ENCODE data around the gene ZBTB7A. TPM values are rescaled to one million over a fixed set of nuclear protein-coding genes. Genes with fewer than 3 reads are reported as not detected.

ZBTB7A gene
- polyA plus RNA-seq, 1 donor: 7.9 TPM

- DNase-seq: no peak
Measured at GRCh38 chr19:4054441-4055208, 12.1 kb downstream of the ZBTB7A start.

- DNase-seq: no peak
Measured at GRCh38 chr19:4053423-4054324, 13.0 kb downstream of the ZBTB7A start.

DNA sequence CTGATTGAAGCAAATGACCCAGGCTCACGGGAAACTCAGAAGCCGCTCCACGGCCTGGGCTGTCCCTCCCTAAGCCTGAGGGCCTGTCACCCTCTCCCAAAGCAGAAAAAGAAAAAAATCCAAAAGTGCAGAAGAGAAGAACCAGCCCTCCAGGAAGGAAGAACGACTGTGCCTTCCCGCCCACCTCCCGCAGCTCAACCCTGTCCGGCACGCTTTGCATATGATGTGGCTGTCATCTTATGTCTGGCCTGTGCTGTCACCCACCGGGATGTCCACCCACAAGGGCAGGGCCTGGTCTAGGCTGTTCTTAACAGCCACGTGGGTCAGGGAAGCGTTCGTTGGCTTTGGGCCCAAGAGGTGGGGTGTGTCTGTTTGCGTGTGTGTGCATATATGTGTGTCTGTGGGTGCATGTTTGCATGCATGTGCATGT is 13.7 kb downstream of the ZBTB7A start:
- no peak for DNase-seq

DNA sequence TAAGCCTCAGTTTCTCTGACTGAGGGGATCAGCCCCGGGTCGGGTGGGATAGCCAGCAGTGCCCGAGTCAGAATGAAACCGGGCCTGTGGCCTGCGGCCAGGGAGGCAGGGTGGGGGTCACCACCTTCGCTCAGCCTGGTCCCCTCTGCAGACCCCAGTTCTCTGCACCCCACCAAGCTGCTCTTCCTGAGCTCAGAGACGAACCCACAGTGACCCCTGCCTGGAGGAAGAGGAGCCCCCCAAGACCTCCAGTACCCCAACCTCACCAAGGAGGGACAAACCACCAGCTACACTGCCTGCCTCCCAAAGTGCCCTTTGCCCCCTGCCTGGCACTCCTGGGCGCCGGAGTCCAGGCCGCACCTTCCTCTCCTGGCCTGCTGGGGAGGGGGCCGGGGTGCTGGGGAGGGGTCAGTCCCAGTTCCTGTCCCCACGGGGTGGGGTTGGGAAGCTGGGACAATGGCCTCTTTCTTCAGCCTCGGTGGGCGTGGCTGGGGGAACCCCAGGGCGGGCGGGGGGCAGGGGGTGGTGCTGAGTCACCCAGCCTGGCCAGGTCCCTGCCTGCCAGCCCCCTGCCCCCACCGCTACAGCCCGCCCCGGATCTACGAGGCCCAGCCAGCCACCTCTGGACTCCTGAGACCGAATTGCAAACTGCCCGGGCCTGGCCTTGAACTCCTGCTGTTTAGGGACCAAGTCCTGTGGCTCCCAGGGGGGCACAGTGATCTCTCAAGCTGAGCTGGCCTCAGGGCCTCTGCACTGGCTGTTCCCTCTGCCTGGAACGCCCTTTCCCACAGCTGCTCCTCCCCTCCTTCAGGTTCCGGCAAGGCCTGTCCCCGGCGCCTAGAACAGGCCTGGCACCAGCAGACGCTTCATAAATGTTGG is 14.3 kb downstream of the ZBTB7A start:
- no peak for DNase-seq

GRCh38 chr19:4051175-4052101 is 15.3 kb downstream of the ZBTB7A start:
- no peak for DNase-seq

DNA sequence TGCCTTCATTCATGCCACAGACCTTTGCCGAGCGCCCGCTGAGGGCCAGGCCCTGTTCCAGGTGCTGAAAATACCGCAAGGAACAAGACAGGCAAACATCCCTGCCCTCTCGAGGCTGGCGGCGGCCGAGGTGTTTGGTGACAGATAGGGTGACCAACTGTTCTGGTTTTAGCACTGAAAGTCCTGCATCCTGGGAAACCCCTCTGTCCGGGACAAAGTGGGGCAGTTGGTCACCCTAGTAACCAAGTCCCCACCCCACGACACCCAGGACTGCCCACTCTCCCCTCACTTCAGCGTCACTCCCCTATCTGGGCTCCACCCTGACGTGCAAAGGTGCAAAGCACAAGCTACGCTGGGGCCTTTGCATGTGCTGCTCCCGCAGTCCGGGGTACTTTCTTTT is 17.3 kb downstream of the ZBTB7A start:
- DNase-seq: no peak

- DNase-seq: no peak
Measured at GRCh38 chr19:4046946-4047683, 19.6 kb downstream of the ZBTB7A start.

DNA sequence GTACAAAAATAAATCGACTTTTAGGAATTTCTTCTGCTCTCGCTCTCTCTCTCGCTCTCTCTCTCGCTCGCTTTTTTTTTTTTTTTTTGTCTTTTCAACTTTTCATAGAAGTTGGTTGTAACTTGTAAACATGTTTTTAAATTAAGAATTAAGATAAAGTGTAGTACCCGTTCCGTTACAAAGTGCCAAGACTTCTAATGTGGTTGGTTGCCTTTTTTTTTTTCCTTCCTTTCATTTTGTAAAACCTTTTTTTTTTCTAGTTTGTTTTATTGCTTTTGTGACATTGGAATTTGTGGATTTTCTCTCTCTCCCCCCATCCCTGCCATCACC is 20.4 kb downstream of the ZBTB7A start:
- no peak for DNase-seq

DNA sequence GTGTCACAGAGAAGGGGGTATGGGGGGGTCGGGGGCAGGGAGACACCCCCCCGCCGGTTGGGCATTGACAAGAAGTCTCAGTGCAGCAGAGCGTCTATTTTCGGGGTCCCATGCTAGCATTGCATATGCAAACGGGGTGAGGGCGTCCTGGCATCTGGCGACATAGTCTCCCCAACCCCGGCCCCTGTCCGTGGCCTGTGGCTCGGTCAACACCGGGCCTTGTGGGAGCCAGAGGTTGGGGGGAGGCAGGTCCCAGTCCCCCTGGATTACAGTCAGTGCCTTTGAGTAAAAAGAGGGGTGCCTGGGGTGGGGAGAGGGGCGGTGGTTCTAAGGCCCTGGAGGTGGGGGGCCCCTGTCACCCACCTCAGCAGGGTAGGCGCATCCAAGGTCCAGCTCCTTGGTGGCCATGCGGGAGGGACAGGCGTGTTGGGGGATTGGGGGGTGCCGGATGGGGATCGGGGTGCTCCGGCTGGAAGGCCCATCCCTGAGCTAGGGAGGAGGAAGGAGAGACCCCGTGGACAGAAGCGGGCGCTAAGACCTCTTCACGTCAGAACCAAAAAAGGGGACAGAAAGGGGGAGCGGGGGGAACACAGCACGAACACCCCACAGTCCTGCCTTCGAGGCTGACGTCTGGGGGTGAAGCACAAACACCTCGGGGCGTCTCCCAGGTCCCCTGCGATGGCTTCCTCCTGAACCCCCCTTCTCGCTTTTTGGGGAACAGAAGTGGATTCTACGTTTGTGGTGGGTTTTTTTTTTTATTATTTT is 20.9 kb downstream of the ZBTB7A start:
- DNase-seq: no peak

DNA sequence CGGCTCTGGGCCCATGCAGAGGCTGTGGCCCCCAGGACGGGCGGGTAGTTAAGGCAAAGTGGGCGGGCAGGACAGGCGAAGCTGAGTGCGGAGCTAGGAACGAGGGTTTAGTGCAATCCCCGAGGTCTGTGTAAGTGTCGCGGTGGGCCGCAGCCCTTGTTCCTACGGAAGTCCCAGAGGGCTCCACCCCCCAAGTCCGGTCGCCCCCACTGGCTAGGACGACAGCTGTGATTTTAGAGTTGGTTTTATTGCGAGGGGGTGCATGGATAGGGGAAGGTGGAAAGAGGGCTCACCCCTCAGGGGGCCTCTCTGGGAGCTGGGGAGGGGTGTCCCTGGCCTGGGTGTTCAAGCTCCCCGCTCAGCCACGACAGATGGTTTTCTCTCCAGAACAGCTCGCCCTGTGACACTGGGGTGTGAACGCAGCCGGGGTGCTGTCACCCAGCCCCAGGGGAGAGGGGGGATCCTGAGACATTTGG is 21.7 kb downstream of the ZBTB7A start:
- DNase-seq: no peak

- DNase-seq: no peak
Measured at GRCh38 chr19:4043966-4044715, 22.6 kb downstream of the ZBTB7A start.

DNA sequence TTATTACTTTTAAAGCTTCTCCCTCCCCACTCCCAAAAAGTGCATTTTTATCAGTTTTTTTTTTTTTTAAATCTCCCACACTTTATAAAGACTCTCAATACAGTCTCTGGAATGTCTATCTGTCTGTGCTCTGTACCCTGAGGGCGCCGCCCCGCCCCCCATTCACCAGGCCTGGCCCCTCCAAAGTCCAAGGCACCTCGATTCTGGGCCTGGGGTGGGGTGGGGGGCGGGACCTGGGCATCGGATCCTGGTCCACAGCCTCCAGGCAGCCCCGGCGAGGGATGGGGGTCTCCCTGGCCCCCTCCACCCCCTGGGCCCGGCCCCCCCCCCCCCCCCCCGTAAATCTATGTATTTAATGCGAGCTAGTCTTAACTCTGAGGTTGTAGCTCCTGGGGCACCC is 23.3 kb downstream of the ZBTB7A start:
- no peak for DNase-seq

- DNase-seq: no peak
Measured at GRCh38 chr19:4042731-4043082, 24.0 kb downstream of the ZBTB7A start.

GRCh38 chr19:4042064-4042730 is 24.5 kb downstream of the ZBTB7A start:
- DNase-seq: no peak

DNA sequence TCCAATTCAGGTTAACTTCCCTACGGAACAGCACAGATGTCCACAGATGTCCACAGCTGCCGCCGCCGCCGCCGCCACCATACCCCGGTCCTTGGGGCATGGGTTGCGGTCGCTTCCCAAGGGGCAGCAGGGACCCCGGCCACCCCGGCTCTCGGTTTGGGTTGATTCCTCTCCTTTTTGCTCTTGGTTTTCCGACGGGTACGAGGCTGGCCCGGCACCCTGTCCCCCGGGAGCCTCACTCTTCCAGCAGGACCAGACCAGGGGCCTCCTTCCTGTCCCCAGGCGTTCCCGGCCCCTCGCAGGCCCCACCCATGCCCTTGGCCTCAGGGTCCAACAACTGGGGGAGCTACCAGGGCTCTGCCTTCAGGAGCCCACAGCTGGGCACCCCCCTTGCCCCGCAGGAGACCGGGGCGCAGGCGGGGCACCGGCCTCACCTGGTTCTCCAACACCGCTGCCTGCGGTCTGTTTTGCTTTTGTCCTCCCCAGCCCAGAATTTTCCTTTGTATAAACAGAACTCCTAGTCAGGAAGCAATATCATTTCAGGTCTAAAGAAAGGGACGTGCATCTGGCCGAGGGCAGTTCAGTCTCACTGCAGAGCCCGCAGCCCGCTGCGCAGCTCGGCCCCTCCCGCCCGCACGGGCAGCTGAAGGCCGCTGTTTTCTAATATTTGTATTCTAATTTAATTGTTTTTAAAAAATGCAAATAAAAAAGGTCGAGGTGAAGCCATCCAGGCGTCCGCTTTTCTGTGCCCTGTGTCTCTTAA is 27.9 kb downstream of the ZBTB7A start:
- DNase-seq: no peak

DNA sequence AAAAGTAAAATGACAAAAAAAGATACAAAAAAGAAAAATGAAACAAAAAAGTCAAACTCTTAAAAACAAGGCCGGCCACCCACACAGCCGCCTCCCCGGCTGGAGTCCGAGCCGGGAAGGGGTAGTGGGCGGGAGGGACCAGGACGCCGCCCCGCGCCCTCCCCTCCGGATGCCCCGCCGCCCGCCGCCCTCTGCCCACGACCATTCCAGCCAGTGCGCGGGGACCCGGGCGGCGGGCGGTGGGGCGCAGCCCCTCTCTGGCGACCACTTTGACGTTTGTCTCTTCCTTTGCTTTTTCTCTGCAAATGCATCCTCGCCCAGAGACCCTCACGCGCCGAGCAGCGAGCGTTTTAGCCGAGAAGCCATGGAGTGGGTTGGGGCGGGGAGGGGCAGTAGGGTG is 28.6 kb downstream of the ZBTB7A start:
- no peak for DNase-seq

- no peak for DNase-seq
Measured at GRCh38 chr19:4037301-4037949, 29.3 kb downstream of the ZBTB7A start.

Measured in left kidney (tissue), 2 donors.